ENCODE results near the gene COL15A1.
"Not testable (repeated sequence)": the region's sequence is repeated elsewhere in the genome, so short reads cannot be mapped to it uniquely, and the experiment has no call there.

COL15A1 gene

DNA sequence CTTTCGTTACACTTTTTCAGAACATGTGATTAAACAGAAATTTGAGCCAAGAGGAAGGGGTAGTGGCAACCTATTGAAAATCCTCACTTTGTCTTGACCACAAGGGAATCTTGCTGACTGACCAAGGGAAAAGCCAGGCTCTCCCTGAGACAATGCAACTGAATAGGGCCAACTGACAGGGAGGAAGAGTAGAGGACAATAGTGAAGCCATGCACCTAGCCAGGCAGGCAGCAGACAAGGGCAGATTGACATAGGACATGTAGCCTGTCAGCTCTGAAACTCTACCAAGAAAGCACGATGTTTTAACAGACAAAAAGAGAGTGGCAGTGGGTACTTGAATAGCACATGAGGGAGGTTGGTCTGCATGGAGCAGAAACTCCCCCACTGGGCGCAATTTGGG lies 152.7 kb downstream of the COL15A1 start:
- Mint-ChIP-seq H3K4me1 (peaks cover 15% of the 10 kb centered on the region), H3K27me3 (ENCODE audit: low read depth, poor library complexity) (no peaks in the 10 kb centered on the region), H3K9me3 (peaks cover 22% of the 10 kb centered on the region), H3K27ac (peak overlapping the region; percentile 8), H3K36me3 (ENCODE audit: low read depth) (peaks cover 12% of the 10 kb centered on the region), H3K4me3 (no peak overlapping the region)
- no peak for DNase-seq
- TF ChIP-seq, protein P1, sequence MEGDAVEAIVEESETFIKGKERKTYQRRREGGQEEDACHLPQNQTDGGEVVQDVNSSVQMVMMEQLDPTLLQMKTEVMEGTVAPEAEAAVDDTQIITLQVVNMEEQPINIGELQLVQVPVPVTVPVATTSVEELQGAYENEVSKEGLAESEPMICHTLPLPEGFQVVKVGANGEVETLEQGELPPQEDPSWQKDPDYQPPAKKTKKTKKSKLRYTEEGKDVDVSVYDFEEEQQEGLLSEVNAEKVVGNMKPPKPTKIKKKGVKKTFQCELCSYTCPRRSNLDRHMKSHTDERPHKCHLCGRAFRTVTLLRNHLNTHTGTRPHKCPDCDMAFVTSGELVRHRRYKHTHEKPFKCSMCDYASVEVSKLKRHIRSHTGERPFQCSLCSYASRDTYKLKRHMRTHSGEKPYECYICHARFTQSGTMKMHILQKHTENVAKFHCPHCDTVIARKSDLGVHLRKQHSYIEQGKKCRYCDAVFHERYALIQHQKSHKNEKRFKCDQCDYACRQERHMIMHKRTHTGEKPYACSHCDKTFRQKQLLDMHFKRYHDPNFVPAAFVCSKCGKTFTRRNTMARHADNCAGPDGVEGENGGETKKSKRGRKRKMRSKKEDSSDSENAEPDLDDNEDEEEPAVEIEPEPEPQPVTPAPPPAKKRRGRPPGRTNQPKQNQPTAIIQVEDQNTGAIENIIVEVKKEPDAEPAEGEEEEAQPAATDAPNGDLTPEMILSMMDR (IDR thresholded peaks at IDR 0.05), result no peak

DNA sequence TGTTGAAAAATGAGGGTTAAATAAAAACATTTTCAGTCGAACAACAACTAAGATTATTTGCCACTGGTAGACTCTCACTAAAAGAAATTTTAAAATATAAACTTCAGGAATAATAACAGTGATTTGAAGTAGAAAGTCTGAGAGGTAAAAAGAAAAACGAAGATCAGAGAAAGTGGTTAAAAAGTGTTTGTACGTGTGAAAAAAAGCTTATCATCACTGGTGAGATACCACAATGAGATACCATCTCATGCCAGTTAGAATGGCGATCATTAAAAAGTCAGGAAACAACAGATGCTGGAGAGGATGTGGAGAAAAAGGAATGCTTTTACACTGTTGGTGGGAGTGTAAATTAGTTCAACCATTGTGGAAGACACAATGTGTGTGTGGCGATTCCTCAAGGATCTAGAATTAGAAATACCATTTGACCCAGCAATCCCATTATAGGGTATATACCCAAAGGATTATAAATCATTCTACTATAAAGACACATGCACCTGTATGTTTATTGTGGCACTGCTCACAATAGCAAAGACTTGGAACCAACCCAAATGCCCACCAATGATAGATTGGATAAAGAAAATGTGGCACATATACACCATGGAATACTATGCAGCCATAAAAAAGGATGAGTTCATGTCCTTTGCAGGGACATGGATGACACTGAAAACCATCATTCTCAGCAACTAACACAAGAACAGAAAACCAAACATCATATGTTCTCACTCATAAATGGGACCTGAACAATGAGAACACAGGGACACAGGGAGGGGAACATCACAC lies 156.3 kb downstream of the COL15A1 start:
- peaks cover 22% of the 10 kb centered on the region for H3K9me3 Mint-ChIP-seq
- DNase-seq; H3K4me3 Mint-ChIP-seq; H3K27me3 Mint-ChIP-seq (ENCODE audit: low read depth, poor library complexity); H3K27ac Mint-ChIP-seq: not testable (repeated sequence)
- peaks cover 34% of the 10 kb centered on the region for H3K4me1 Mint-ChIP-seq
- peaks cover 12% of the 10 kb centered on the region for H3K36me3 Mint-ChIP-seq (ENCODE audit: low read depth)

DNA sequence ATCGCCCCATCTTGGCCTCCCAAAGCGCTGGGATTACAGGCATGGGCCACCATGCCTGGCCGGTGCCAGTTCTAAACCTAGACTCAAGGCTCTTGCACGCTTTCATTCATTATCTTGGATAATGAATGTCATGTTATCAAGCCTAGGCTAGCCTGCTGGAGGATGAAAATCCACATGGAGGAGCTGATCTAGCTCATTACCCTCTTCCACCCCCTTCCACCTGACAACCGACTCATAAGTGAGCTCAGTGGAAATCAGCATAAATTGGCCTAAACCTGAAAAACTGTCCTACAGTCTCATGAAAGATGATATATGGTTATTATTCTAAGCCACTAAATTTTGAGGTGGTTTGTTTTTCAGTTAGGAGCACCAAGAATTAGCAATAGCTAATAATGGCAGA lies 157.6 kb downstream of the COL15A1 start:
- no peak for DNase-seq
- H3K36me3 Mint-ChIP-seq (ENCODE audit: low read depth), result peaks cover 12% of the 10 kb centered on the region
- peaks cover 32% of the 10 kb centered on the region for H3K4me1 Mint-ChIP-seq
- no peak overlapping the region for H3K27ac Mint-ChIP-seq
- no peaks in the 10 kb centered on the region for H3K27me3 Mint-ChIP-seq (ENCODE audit: low read depth, poor library complexity)
- H3K4me3 Mint-ChIP-seq, result no peak overlapping the region
- peaks cover 22% of the 10 kb centered on the region for H3K9me3 Mint-ChIP-seq
- TF ChIP-seq, protein P1 (IDR thresholded peaks at IDR 0.05), result no peak

DNA sequence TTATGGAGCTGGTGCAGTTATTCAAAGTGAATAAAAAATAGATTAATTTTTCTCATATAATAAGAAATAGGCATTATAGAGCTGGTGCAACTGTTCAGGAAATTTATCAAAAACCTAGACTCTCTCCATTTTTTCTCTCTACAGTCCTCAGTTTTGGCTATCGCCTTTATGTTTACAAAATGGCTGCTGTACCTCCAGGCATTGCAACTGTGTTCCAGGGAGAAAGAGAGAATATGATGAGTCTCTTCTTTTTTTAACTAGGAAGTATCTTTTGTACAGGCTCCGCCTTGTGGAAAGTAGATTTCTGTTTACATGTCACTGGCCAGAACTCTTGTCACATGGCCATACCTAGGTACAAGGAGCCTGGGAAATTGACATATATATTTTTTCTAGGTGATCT lies 158.1 kb downstream of the COL15A1 start:
- Mint-ChIP-seq H3K9me3 (peaks cover 22% of the 10 kb centered on the region), H3K27ac (no peak overlapping the region), H3K4me1 (peaks cover 31% of the 10 kb centered on the region), H3K36me3 (ENCODE audit: low read depth) (peaks cover 12% of the 10 kb centered on the region), H3K27me3 (ENCODE audit: low read depth, poor library complexity) (no peaks in the 10 kb centered on the region), H3K4me3 (no peak overlapping the region)
- TF ChIP-seq, protein P1 (IDR thresholded peaks at IDR 0.05), result no peak
- no peak for DNase-seq

DNA sequence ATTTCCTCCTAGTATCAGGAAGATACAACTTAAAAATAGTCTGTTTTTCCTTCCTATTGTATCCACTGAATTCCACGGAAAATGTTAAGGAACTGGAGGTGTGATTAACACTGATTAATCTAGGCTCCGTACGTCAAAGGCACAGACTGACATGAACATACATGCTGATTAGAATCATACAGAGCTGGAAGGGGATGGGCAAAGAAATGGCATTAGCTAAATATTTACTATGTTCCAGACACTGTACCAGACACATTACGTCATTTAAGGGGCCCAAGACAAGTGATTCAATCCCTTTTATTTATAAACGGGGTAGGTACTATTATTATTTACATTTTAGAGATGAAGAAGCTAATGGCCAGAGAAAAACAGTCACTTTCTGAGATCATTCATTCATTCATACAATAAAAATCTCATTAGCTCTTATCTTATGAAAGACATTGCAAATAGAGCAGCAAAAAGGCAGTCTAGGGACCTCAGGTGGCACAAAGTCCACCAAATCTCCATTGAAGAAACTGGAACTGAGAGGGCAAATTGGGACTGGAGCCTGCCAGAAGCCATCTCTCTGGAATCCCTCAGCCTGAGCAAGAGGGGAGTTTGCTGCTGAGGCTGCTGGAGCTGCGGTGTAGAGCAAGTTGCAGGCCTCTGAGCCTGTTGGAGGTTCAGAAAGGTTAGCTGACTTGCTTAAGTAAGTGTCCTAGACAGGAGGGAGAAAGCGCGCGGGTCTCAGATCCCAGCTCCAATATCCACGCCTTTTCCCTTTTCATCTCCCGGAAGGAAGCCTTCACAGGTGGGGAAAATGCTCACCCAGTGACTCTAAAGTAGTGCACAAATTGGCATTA lies 159.6 kb downstream of the COL15A1 start:
- Mint-ChIP-seq H3K27ac (no peak overlapping the region), H3K9me3 (peaks cover 22% of the 10 kb centered on the region), H3K4me3 (peak overlapping the region; percentile 86), H3K36me3 (ENCODE audit: low read depth) (peaks cover 12% of the 10 kb centered on the region), H3K27me3 (ENCODE audit: low read depth, poor library complexity) (no peaks in the 10 kb centered on the region), H3K4me1 (peaks cover 42% of the 10 kb centered on the region)
- TF ChIP-seq, protein P1 (IDR thresholded peaks at IDR 0.05), result no peak
- DNase-seq, result peak; percentile 9

DNA sequence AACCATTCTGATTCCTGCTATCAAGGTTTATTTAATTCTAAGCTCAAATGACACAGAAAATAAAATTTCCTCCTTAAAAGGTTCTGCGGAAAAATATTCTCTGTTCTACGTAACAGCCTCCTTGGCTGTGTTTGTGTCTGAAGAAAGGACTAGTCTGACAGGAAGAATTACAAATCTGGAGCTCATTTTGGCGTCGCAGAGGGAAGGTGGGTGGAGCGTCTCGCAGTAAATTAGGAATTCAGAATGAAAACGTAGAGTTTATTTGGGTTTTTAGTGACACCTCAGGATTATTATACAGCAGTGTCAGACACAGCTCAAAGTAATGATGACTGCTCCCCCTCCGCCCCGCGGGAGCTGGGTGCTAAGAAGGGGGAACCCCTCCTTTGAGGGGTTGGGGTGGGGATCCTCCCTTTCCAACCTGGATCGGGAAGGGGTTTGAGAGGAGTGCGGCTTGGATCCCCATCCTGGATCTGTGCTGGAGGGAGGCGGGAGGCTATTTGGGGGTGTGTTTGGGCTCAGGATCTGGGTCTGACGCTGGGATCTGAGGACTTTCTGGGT lies 160.3 kb downstream of the COL15A1 start:
- TF ChIP-seq, protein P1 (IDR thresholded peaks at IDR 0.05), result no peak
- H3K27ac Mint-ChIP-seq, result peak overlapping the region; percentile 2

More for the DNA sequence above, 160.3 kb downstream of the COL15A1 start:
- peaks cover 17% of the 10 kb centered on the region for H3K9me3 Mint-ChIP-seq
- no peaks in the 10 kb centered on the region for H3K27me3 Mint-ChIP-seq (ENCODE audit: low read depth, poor library complexity)
- no peak for DNase-seq
- peak overlapping the region; percentile 86 for H3K4me3 Mint-ChIP-seq
- H3K36me3 Mint-ChIP-seq (ENCODE audit: low read depth), result peaks cover 14% of the 10 kb centered on the region
- H3K4me1 Mint-ChIP-seq, result peaks cover 49% of the 10 kb centered on the region
